Measurements from ENCODE around the gene KIAA1958. TPM values are rescaled to one million over a fixed set of nuclear protein-coding genes. Genes with fewer than 3 reads are reported as not detected.

The KIAA1958 gene
- total and polyA plus RNA-seq, 10 of the 15 experiments (the other 5 are each of a cell fraction or from before 2014, with no cell fraction given): 0.53 to 8.7 (median 4.0) TPM

DNA sequence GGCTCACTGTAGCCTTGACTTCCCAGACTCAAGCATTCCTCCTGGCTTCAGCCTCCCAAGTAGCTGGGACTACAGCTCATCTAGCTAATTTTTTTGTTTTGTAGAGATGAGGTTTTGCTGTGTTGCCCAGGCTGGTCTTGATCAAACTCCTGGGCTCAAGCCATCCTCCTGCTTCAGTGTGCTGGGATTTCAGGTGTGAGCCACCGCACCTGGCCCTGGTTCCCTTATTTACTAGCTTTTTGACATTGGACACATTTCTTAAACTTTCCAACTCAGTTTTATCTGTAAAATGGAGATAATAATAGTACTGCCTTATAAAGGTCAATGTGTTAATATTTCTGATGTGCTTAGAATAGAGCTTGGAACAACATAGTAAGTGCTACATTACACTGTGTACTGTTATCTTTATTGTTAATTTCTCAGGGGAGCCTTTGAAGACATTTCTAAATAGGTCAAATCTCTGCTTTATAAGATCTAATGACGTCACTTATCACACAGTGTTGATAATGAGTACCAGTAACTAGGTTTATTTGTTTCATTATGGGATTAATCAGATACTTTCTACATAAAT lies 66.7 kb downstream of the KIAA1958 start:
- no peak overlapping the region for H2AFZ ChIP-seq (ENCODE audit: control insufficient read depth, low read depth, low read length)
- no peaks in the 10 kb centered on the region; the same call in 1 of the 2 replicates for H3K79me2 ChIP-seq (ENCODE audit: control insufficient read depth, insufficient read depth, low read length)
- H3K27ac ChIP-seq (ENCODE audit: control insufficient read depth, insufficient read depth): no peak overlapping the region
- TF ChIP-seq HDAC6 (IDR thresholded peaks at IDR 0.05; ENCODE audit: unreplicated experiment) (no peak), STAT3 (IDR thresholded peaks at IDR 0.05; ENCODE audit: low read depth, low read length) (no peak), MXI1 (IDR thresholded peaks at IDR 0.05; ENCODE audit: low read depth, low read length) (no peak), CBX5 (IDR thresholded peaks at IDR 0.05; ENCODE audit: low read depth) (no peak), MEF2B (IDR thresholded peaks at IDR 0.05; ENCODE audit: partially characterized antibody, poor library complexity, severe bottlenecking) (no peak), NFYB (IDR thresholded peaks at IDR 0.05; ENCODE audit: insufficient read depth, low read depth, low read length) (no peak), SMAD1 (IDR thresholded peaks at IDR 0.05; ENCODE audit: low read depth, partially characterized antibody) (no peak), BCL11A (IDR thresholded peaks at IDR 0.05; ENCODE audit: low read depth, low read length) (no peak), DPF2 (IDR thresholded peaks at IDR 0.05) (no peak), HDGF (IDR thresholded peaks at IDR 0.05) (no peak)
- TF ChIP-seq, protein P1, sequence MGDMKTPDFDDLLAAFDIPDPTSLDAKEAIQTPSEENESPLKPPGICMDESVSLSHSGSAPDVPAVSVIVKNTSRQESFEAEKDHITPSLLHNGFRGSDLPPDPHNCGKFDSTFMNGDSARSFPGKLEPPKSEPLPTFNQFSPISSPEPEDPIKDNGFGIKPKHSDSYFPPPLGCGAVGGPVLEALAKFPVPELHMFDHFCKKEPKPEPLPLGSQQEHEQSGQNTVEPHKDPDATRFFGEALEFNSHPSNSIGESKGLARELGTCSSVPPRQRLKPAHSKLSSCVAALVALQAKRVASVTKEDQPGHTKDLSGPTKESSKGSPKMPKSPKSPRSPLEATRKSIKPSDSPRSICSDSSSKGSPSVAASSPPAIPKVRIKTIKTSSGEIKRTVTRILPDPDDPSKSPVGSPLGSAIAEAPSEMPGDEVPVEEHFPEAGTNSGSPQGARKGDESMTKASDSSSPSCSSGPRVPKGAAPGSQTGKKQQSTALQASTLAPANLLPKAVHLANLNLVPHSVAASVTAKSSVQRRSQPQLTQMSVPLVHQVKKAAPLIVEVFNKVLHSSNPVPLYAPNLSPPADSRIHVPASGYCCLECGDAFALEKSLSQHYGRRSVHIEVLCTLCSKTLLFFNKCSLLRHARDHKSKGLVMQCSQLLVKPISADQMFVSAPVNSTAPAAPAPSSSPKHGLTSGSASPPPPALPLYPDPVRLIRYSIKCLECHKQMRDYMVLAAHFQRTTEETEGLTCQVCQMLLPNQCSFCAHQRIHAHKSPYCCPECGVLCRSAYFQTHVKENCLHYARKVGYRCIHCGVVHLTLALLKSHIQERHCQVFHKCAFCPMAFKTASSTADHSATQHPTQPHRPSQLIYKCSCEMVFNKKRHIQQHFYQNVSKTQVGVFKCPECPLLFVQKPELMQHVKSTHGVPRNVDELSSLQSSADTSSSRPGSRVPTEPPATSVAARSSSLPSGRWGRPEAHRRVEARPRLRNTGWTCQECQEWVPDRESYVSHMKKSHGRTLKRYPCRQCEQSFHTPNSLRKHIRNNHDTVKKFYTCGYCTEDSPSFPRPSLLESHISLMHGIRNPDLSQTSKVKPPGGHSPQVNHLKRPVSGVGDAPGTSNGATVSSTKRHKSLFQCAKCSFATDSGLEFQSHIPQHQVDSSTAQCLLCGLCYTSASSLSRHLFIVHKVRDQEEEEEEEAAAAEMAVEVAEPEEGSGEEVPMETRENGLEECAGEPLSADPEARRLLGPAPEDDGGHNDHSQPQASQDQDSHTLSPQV (IDR thresholded peaks at IDR 0.05): no peak
- ChIA-PET CTCF (no interaction called here), POLR2A (no interaction called here), RAD21 (ENCODE audit: unreplicated experiment) (no interaction called here), SMC1A (ENCODE audit: uncharacterized antibody, unreplicated experiment) (interaction anchor here (1.1 kb wide), 1 partner anchor 23 kb away, joined by 3 read pairs; no protein-coding TSS in a partner anchor)
- no peak for FAIRE-seq
- intact Hi-C loops (cut with micrococcal nuclease; ENCODE audit: unreplicated experiment): no loop called here
- H4K20me1 ChIP-seq (ENCODE audit: control insufficient read depth, insufficient read depth): 0 out of 2 replicates have a peak, but pooled peaks cover 3% of the 10 kb centered on the region
- no peak overlapping the region for H3K9ac ChIP-seq (ENCODE audit: control insufficient read depth, insufficient read depth, low read length)
- no peak for ATAC-seq
- H3K4me3 ChIP-seq: no peak overlapping the region
- H3K27me3 ChIP-seq (replicated peaks in 1 of 2; ENCODE audit: control insufficient read depth in 2 of 2, insufficient read depth in 2 of 2, low read length in 1 of 2): no peaks in the 10 kb centered on the region
- no peak overlapping the region for H3K4me2 ChIP-seq (ENCODE audit: control insufficient read depth, insufficient read depth)
- no peaks in the 10 kb centered on the region for H3K9me3 ChIP-seq (replicated peaks; ENCODE audit: control insufficient read depth, insufficient read depth, low read length)
- in situ Hi-C loops (cut with MboI): no loop called here
- no peaks in the 10 kb centered on the region for H3K4me1 ChIP-seq (ENCODE audit: control insufficient read depth, insufficient read depth, low read length)
- 96% methylated on average over 2 of the region's 2 CpGs for WGBS (ENCODE audit: insufficient coverage, insufficient replicate concordance, low lambda C conversion rate, missing lambda C conversion rate)
- no peaks in the 10 kb centered on the region for H3K36me3 ChIP-seq (ENCODE audit: control insufficient read depth in 2 of 2, insufficient read depth in 2 of 2, low read length in 1 of 2)
- DNase-seq (ENCODE audit: low read depth, low spot score): no peak
- BruUV-seq (replicated peaks): no TSS peak

Data from GM12878 (cell line).